Glutamatergic neuron (in vitro differentiated cells): ENCODE results near the gene SPRY4. TPM values are rescaled to one million over a fixed set of nuclear protein-coding genes. Genes with fewer than 3 reads are reported as not detected.

ENCODE experiments used
- DNase-seq: peaks from one replicate; pipeline ENCODE4 v3.0.0; 2022
- H3K27ac Mint-ChIP-seq: one replicate; pipeline ENCODE4 v1.8.0; 2020; ENCODE audit warnings: mild to moderate bottlenecking, mixed read lengths, inconsistent platforms; ENCODE audit not compliant: unreplicated experiment
- H3K27me3 Mint-ChIP-seq: one replicate; pipeline ENCODE4 v1.8.0; 2020; ENCODE audit warnings: mild to moderate bottlenecking, moderate library complexity, mixed read lengths, inconsistent platforms; ENCODE audit not compliant: unreplicated experiment
- H3K36me3 Mint-ChIP-seq: one replicate; pipeline ENCODE4 v1.8.0; 2020; ENCODE audit warnings: mild to moderate bottlenecking, mixed read lengths, inconsistent platforms; ENCODE audit not compliant: unreplicated experiment
- H3K4me1 Mint-ChIP-seq: one replicate; pipeline ENCODE4 v1.8.0; 2020; ENCODE audit warnings: mild to moderate bottlenecking, low read depth, mixed read lengths, inconsistent platforms; ENCODE audit not compliant: unreplicated experiment
- H3K4me3 Mint-ChIP-seq: one replicate; pipeline ENCODE4 v1.8.0; 2020; ENCODE audit warnings: mild to moderate bottlenecking, mixed read lengths, inconsistent platforms; ENCODE audit not compliant: unreplicated experiment
- H3K9me3 Mint-ChIP-seq: one replicate; pipeline ENCODE4 v1.8.0; 2020; ENCODE audit warnings: mild to moderate bottlenecking, moderate library complexity, mixed read lengths, inconsistent platforms; ENCODE audit not compliant: unreplicated experiment
- CTCF ChIP-seq: fragments of 200-600 bp; sonication (generic); IDR thresholded peaks from one replicate; pipeline ENCODE4 v1.5.0; 2021; ENCODE audit not compliant: partially characterized antibody, unreplicated experiment
- total RNA-seq: library from RNA; stranded (reverse); fragmentation: NEBNext Ultra II Directional; extraction: Animal tissue kit (Norgen Biotek cat#: 25700); gene quantifications from one replicate; pipeline ENCODE4 v1.2.1, GENCODE V29; 2021; ENCODE audit not compliant: unreplicated experiment

Gene SPRY4
- total RNA-seq, 1 donor from 2014 or later = 12.5 TPM

GRCh38 chr5:142327111-142327842 is 2.5 kb upstream of the SPRY4 start:
- Mint-ChIP-seq H3K36me3 (no peaks in the 10 kb centered on the region), H3K27me3 (peaks cover 17% of the 10 kb centered on the region), H3K9me3 (peaks cover 14% of the 10 kb centered on the region), H3K4me1 (peaks cover 33% of the 10 kb centered on the region), H3K4me3 (no peak overlapping the region), H3K27ac (peak overlapping the region; percentile 35)
- DNase-seq = no peak
- TF ChIP-seq CTCF = no peak

GRCh38 chr5:142326480-142326938 is 1.7 kb upstream of the SPRY4 start:
- H3K36me3 Mint-ChIP-seq = no peaks in the 10 kb centered on the region
- TF ChIP-seq CTCF = no peak

GRCh38 chr5:142325725-142326479 is 1.1 kb upstream of the SPRY4 start:
- H3K27ac Mint-ChIP-seq = peak overlapping the region; percentile 38
- H3K36me3 Mint-ChIP-seq = no peaks in the 10 kb centered on the region
- DNase-seq = peak; percentile 51
- H3K4me3 Mint-ChIP-seq = peak overlapping the region; percentile 77
- H3K27me3 Mint-ChIP-seq = peaks cover 16% of the 10 kb centered on the region
- H3K9me3 Mint-ChIP-seq = peaks cover 20% of the 10 kb centered on the region
- TF ChIP-seq CTCF = no peak
- H3K4me1 Mint-ChIP-seq = peaks cover 43% of the 10 kb centered on the region

More at GRCh38 chr5:142326480-142326938, 1.7 kb upstream of the SPRY4 start:
- Mint-ChIP-seq H3K9me3 (peaks cover 14% of the 10 kb centered on the region), H3K4me3 (peak overlapping the region; percentile 77), H3K4me1 (peaks cover 37% of the 10 kb centered on the region), H3K27me3 (peaks cover 17% of the 10 kb centered on the region), H3K27ac (peak overlapping the region; percentile 38)
- DNase-seq = no peak

GRCh38 chr5:142324136-142324870 is 518 bp downstream of the SPRY4 start:
- Mint-ChIP-seq H3K4me1 (peaks cover 57% of the 10 kb centered on the region), H3K36me3 (no peaks in the 10 kb centered on the region)

More at GRCh38 chr5:142324136-142324870, 518 bp downstream of the SPRY4 start:
- H3K4me3 Mint-ChIP-seq = peak overlapping the region; percentile 86
- DNase-seq = no peak
- peaks cover 18% of the 10 kb centered on the region for H3K27me3 Mint-ChIP-seq
- TF ChIP-seq CTCF = no peak
- H3K27ac Mint-ChIP-seq = peak overlapping the region; percentile 43
- peaks cover 24% of the 10 kb centered on the region for H3K9me3 Mint-ChIP-seq
